Small intestine (tissue), 7 donors: Measurements from ENCODE around the gene MEGF11. TPM values are rescaled to one million over a fixed set of nuclear protein-coding genes. Genes with fewer than 3 reads are reported as not detected.
A peak's percentile ranks its signal among the peaks of the same experiment; 100 is the strongest.

Experiments
- DNase-seq, 2 donors: peaks; one replicate each; pipeline versions ENCODE4 v3.0.0 to v3.0.0-alpha.2; 2013
- FAIRE-seq: peaks from 2 replicates; lab custom pipeline; 2012; peaks lifted over from hg19 to GRCh38; lab: Jason Lieb, UNC
- H3K27ac ChIP-seq, 3 donors: one replicate each; pipeline ENCODE4 v1.5.1; 2013; ENCODE audit warnings: low read length in 2 of 3, mild to moderate bottlenecking in 2 of 3, control low read depth in 1 of 3, inconsistent platforms in 1 of 3, low read depth in 1 of 3, moderate library complexity in 1 of 3
- H3K27me3 ChIP-seq, 3 donors: one replicate each; pipeline ENCODE4 v1.6.1; 2013; ENCODE audit warnings: low read length in 3 of 3, inconsistent platforms in 1 of 3; ENCODE audit not compliant: control insufficient read depth in 3 of 3, insufficient read depth in 3 of 3
- H3K36me3 ChIP-seq, 3 donors: one replicate each; pipeline ENCODE4 v1.6.1; 2013; ENCODE audit warnings: low read length in 3 of 3, inconsistent platforms in 1 of 3, low read depth in 1 of 3, mild to moderate bottlenecking in 1 of 3, moderate library complexity in 1 of 3; ENCODE audit not compliant: control insufficient read depth in 3 of 3, insufficient read depth in 2 of 3
- H3K4me1 ChIP-seq, 3 donors: one replicate each; pipeline ENCODE4 v1.6.1; 2013; ENCODE audit warnings: low read length in 2 of 3, inconsistent platforms in 1 of 3, low read depth in 1 of 3, mild to moderate bottlenecking in 1 of 3, moderate library complexity in 1 of 3; ENCODE audit not compliant: control insufficient read depth in 3 of 3, insufficient read depth in 2 of 3
- H3K4me3 ChIP-seq, 3 donors: one replicate each; pipeline ENCODE4 v1.5.1; 2013; ENCODE audit warnings: low read length in 3 of 3, control low read depth in 1 of 3, inconsistent platforms in 1 of 3, low read depth in 1 of 3, mild to moderate bottlenecking in 1 of 3, moderate library complexity in 1 of 3
- H3K9me3 ChIP-seq, 2 donors: one replicate each; pipeline ENCODE4 v1.6.1; 2013; ENCODE audit warnings: low read depth in 1 of 2, low read length in 1 of 2; ENCODE audit not compliant: control insufficient read depth in 2 of 2, insufficient read depth in 1 of 2
- WGBS, 3 donors: extraction: QIAGEN DNeasy Blood & Tissue Kit; methylation state at CpG; one replicate each; pipeline ENCODE4 v1.1.7; 2013; 5-methylcytosine and 5-hydroxymethylcytosine counted together
- polyA plus RNA-seq, 4 donors: library from polyadenylated mRNA; stranded (reverse) in 3 of 4; unstranded in 1 of 4; fragments of 200-250 nt in 3 of 4; fragments of 120-200 nt in 1 of 4; gene quantifications; one replicate each; pipeline versions ENCODE4 v1.2.1 to v1.2.3, GENCODE V29; 2013
- donor health status: healthy with polysubstance abuse.
- donor health status: control.
- donor health status: control.
- donor health status: Bipolar disorder and iron deficiency.
- donor health status: healthy.

The MEGF11 gene
- polyA plus RNA-seq, 4 donors: 0.24 to 0.41 TPM; not detected in 2

- Histone ChIP-seq H3K27ac (no peak overlapping the region), H3K4me1 (no peaks in the 10 kb centered on the region), H3K36me3 (no peaks in the 10 kb centered on the region), H3K9me3 (no peaks in the 10 kb centered on the region), H3K4me3 (no peak overlapping the region), H3K27me3 (peaks cover 0 to 34% (median 8%) of the 10 kb centered on the region in 3 donors)
- WGBS, 3 donors: 64 to 71% (median 66%) methylated on average over 10 of the region's 10 CpGs
- no peak for DNase-seq
- FAIRE-seq: no peak
Observed at GRCh38 chr15:65991721-65992483, 261.6 kb downstream of the MEGF11 start.

GRCh38 chr15:65990298-65990981, 263.1 kb downstream of the MEGF11 start:
- H3K4me1 ChIP-seq: no peaks in the 10 kb centered on the region
- DNase-seq (no peak), FAIRE-seq (no peak)
- no peak overlapping the region for H3K4me3 ChIP-seq
- H3K27ac ChIP-seq: no peak overlapping the region
- peaks cover 0 to 37% (median 6%) of the 10 kb centered on the region in 3 donors for H3K27me3 ChIP-seq
- no peaks in the 10 kb centered on the region for H3K9me3 ChIP-seq
- no peaks in the 10 kb centered on the region for H3K36me3 ChIP-seq
- WGBS, 3 donors: 71 to 75% (median 73%) methylated on average over 5 of the region's 5 CpGs

- WGBS, 3 donors: 63 to 69% (median 63%) methylated on average over 5 of the region's 5 CpGs
- no peak overlapping the region for H3K27ac ChIP-seq
- H3K4me1 ChIP-seq: peaks cover 0 to 3% (median 0%) of the 10 kb centered on the region in 3 donors
- DNase-seq: no peak
- H3K27me3 ChIP-seq: peaks cover 0 to 38% (median 10%) of the 10 kb centered on the region in 3 donors
- H3K36me3 ChIP-seq: no peaks in the 10 kb centered on the region
- no peaks in the 10 kb centered on the region for H3K9me3 ChIP-seq
- no peak for FAIRE-seq
- no peak overlapping the region for H3K4me3 ChIP-seq
Observed at GRCh38 chr15:65987100-65987499, 266.4 kb downstream of the MEGF11 start.

GRCh38 chr15:65986416-65986815, 267.1 kb downstream of the MEGF11 start:
- no peaks in the 10 kb centered on the region for H3K36me3 ChIP-seq
- peaks cover 0 to 3% (median 0%) of the 10 kb centered on the region in 3 donors for H3K4me1 ChIP-seq
- no peak for FAIRE-seq
- H3K4me3 ChIP-seq: no peak overlapping the region
- no peaks in the 10 kb centered on the region for H3K9me3 ChIP-seq
- no peak overlapping the region for H3K27ac ChIP-seq
- DNase-seq: no peak
- WGBS, 3 donors: 58 to 74% (median 61%) methylated on average over 2 of the region's 2 CpGs
- H3K27me3 ChIP-seq: peaks cover 0 to 38% (median 8%) of the 10 kb centered on the region in 3 donors

- H3K4me3 ChIP-seq: no peak overlapping the region
- peaks cover 0 to 34% (median 8%) of the 10 kb centered on the region in 3 donors for H3K27me3 ChIP-seq
- DNase-seq: peak in 1 of 2 donors; percentile 50
- H3K4me1 ChIP-seq: peaks cover 0 to 3% (median 0%) of the 10 kb centered on the region in 3 donors
- no peaks in the 10 kb centered on the region for H3K36me3 ChIP-seq
- no peak for FAIRE-seq
- H3K27ac ChIP-seq: no peak overlapping the region
- WGBS, 3 donors: 9 to 55% (median 21%) methylated on average over 5 of the region's 5 CpGs
- no peaks in the 10 kb centered on the region for H3K9me3 ChIP-seq
Observed at GRCh38 chr15:65985387-65985786, 268.2 kb downstream of the MEGF11 start.

GRCh38 chr15:65982627-65983322, 270.8 kb downstream of the MEGF11 start:
- FAIRE-seq (no peak), DNase-seq (no peak)
- H3K36me3 ChIP-seq: no peaks in the 10 kb centered on the region
- H3K4me1 ChIP-seq: peaks cover 0 to 3% (median 0%) of the 10 kb centered on the region in 3 donors
- no peak overlapping the region for H3K4me3 ChIP-seq
- 28 to 54% (median 53%) methylated on average over 9 of the region's 9 CpGs for WGBS, 3 donors
- H3K27ac ChIP-seq: no peak overlapping the region
- no peaks in the 10 kb centered on the region for H3K9me3 ChIP-seq
- H3K27me3 ChIP-seq: peaks cover 0 to 41% (median 8%) of the 10 kb centered on the region in 3 donors

- FAIRE-seq: no peak
- 3 to 6% (median 4%) methylated on average over 41 to 42 of the region's 42 CpGs for WGBS, 3 donors
- Histone ChIP-seq H3K4me1 (peaks cover 0 to 3% (median 0%) of the 10 kb centered on the region in 3 donors), H3K36me3 (no peaks in the 10 kb centered on the region), H3K27me3 (peaks cover 0 to 41% (median 8%) of the 10 kb centered on the region in 3 donors), H3K4me3 (peak overlapping the region in 2 of 3 donors; percentile 16 to 26), H3K27ac (no peak overlapping the region), H3K9me3 (no peaks in the 10 kb centered on the region)
- DNase-seq: peak; percentile 48 to 73
Observed at GRCh38 chr15:65981837-65982626, 271.5 kb downstream of the MEGF11 start.
